Measurements from ENCODE around the gene ITPK1. TPM values are rescaled to one million over a fixed set of nuclear protein-coding genes. Genes with fewer than 3 reads are reported as not detected.

ITPK1 gene
- total and polyA plus RNA-seq, 12 donors: 47.1 to 152 (median 92.7) TPM

DNA sequence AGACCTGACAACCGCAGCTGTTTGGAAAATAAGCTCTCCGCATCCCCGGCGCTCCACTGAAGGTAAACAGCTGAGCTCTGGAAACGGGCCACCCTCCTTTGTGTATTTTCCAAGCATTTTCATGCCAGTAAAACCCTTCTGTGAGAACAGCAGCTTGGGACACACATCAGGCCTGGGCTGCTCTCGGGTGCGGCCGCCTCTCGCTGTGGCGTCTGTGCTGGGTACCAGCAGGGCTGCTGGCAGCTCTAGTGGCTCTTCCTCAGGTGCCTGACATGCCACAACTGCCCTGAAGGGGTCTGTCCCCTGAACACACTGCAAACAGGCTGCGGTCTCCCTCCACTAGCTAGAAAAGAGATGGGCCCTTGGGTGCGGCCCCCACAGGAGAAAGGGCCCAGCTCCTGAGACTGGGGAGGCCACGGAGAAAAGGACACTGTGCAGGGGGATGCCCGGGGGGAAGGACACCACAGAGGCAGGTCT, 96.3 kb downstream of the ITPK1 start:
- TF ChIP-seq, protein P1, sequence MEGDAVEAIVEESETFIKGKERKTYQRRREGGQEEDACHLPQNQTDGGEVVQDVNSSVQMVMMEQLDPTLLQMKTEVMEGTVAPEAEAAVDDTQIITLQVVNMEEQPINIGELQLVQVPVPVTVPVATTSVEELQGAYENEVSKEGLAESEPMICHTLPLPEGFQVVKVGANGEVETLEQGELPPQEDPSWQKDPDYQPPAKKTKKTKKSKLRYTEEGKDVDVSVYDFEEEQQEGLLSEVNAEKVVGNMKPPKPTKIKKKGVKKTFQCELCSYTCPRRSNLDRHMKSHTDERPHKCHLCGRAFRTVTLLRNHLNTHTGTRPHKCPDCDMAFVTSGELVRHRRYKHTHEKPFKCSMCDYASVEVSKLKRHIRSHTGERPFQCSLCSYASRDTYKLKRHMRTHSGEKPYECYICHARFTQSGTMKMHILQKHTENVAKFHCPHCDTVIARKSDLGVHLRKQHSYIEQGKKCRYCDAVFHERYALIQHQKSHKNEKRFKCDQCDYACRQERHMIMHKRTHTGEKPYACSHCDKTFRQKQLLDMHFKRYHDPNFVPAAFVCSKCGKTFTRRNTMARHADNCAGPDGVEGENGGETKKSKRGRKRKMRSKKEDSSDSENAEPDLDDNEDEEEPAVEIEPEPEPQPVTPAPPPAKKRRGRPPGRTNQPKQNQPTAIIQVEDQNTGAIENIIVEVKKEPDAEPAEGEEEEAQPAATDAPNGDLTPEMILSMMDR (IDR thresholded peaks at IDR 0.05): no peak
- Histone ChIP-seq H3K9me3 (no peaks in the 10 kb centered on the region), H3K4me1 (peaks cover 22 to 62% (median 42%) of the 10 kb centered on the region in 9 donors), H3K4me3 (no peak overlapping the region), H3K27ac (peak overlapping the region in 1 of 10 donors; percentile 8), H3K36me3 (peaks cover 0 to 21% (median 0%) of the 10 kb centered on the region in 9 donors), H3K27me3 (no peaks in the 10 kb centered on the region)
- ATAC-seq (no peak), DNase-seq (no peak)
- intact Hi-C loops (cut with DNase I): loop anchor here in 1 of 10 donors (10.0 kb wide), 1 partner anchor 95 kb away; the partner anchor contains the start of gene ITPK1
- 85 to 88% methylated on average over 14 of the region's 14 CpGs for WGBS, 2 donors

- H3K9me3 ChIP-seq: no peaks in the 10 kb centered on the region
- peaks cover 27 to 72% (median 50%) of the 10 kb centered on the region in 9 donors for H3K4me1 ChIP-seq
- no peak overlapping the region for H3K4me3 ChIP-seq
- intact Hi-C loops (cut with DNase I): loop anchor here in 1 of 10 donors (10.0 kb wide), 1 partner anchor 96 kb away; the partner anchor contains the start of gene ITPK1
- no peak for ATAC-seq
- TF ChIP-seq, protein P1 (IDR thresholded peaks at IDR 0.05): no peak
- H3K36me3 ChIP-seq: peaks cover 0 to 21% (median 0%) of the 10 kb centered on the region in 9 donors
- no peaks in the 10 kb centered on the region for H3K27me3 ChIP-seq
- 55 to 61% methylated on average over 8 of the region's 8 CpGs for WGBS, 2 donors
- DNase-seq: no peak
- H3K27ac ChIP-seq: peak overlapping the region in 5 of 10 donors; percentile 8 to 60 (median 42)
Measured at GRCh38 chr14:93018366-93018765, 97.4 kb downstream of the ITPK1 start.

- peak overlapping the region in 7 of 10 donors; percentile 9 to 60 (median 42) for H3K27ac ChIP-seq
- peaks cover 32 to 77% (median 55%) of the 10 kb centered on the region in 9 donors for H3K4me1 ChIP-seq
- 82 to 83% methylated on average over 10 of the region's 10 CpGs for WGBS, 2 donors
- no peaks in the 10 kb centered on the region for H3K27me3 ChIP-seq
- intact Hi-C loops (cut with DNase I): loop anchor here in 1 of 10 donors (10.0 kb wide), 1 partner anchor 97 kb away; the partner anchor contains the start of gene ITPK1
- ATAC-seq: no peak
- H3K36me3 ChIP-seq: peaks cover 0 to 21% (median 0%) of the 10 kb centered on the region in 9 donors
- TF ChIP-seq, protein P1 (IDR thresholded peaks at IDR 0.05): no peak
- no peaks in the 10 kb centered on the region for H3K9me3 ChIP-seq
- H3K4me3 ChIP-seq: no peak overlapping the region
- DNase-seq: no peak
Measured at GRCh38 chr14:93017898-93018297, 97.8 kb downstream of the ITPK1 start.

GRCh38 chr14:93017301-93017797, 98.4 kb downstream of the ITPK1 start:
- peaks cover 0 to 21% (median 0%) of the 10 kb centered on the region in 9 donors for H3K36me3 ChIP-seq
- WGBS, 2 donors: 35 to 38% methylated on average over 16 to 17 of the region's 17 CpGs
- DNase-seq (peak; percentile 55 to 71), ATAC-seq (peak; percentile 27 to 60 (median 54))
- intact Hi-C loops (cut with DNase I): loop anchor here in 1 of 10 donors (10.0 kb wide), 1 partner anchor 97 kb away; the partner anchor contains the start of gene ITPK1
- H3K27ac ChIP-seq: peak overlapping the region in 8 of 10 donors; percentile 9 to 60 (median 42)
- TF ChIP-seq, protein P1 (IDR thresholded peaks at IDR 0.05): no peak
- peaks cover 37 to 82% (median 60%) of the 10 kb centered on the region in 9 donors for H3K4me1 ChIP-seq
- no peaks in the 10 kb centered on the region for H3K9me3 ChIP-seq
- H3K27me3 ChIP-seq: no peaks in the 10 kb centered on the region
- no peak overlapping the region for H3K4me3 ChIP-seq

All from heart right ventricle (tissue), 16 donors.